ENCODE measurements around the gene PLCB3.

PLCB3 gene

GRCh38 chr11:64268025-64268892, 16.9 kb downstream of the PLCB3 start:
- H2AFZ ChIP-seq (ENCODE audit: low read depth, low read length, severe bottlenecking), result no peak overlapping the region
- TF ChIP-seq CTCF (IDR thresholded peaks at IDR 0.05; ENCODE audit: insufficient read depth, low read length, poor library complexity, severe bottlenecking), result no peak
- no peak for TF ChIP-seq EZH2phosphoT487 (conservative IDR thresholded peaks at IDR 0.05; ENCODE audit: low read length)
- peaks cover 15% of the 10 kb centered on the region; the same call in 1 of the 2 replicates for H3F3A ChIP-seq (ENCODE audit: insufficient read depth)
- H3K9ac ChIP-seq (ENCODE audit: low read length), result peak overlapping the region; percentile 92
- peak overlapping the region; percentile 91 for H3K4me2 ChIP-seq (ENCODE audit: low read depth, low read length, poor library complexity, severe bottlenecking)
- no peaks in the 10 kb centered on the region for H3K27me3 ChIP-seq (ENCODE audit: low read length)
- H4K20me1 ChIP-seq (ENCODE audit: low read depth, low read length), result no peaks in the 10 kb centered on the region
- peak overlapping the region; percentile 84 for H3K4me3 ChIP-seq (ENCODE audit: insufficient read depth, low read length, poor library complexity, severe bottlenecking)
- no peaks in the 10 kb centered on the region for H3K9me2 ChIP-seq (replicated peaks; ENCODE audit: insufficient read depth, low read length)
- 0 out of 2 replicates have a peak, but pooled peaks cover 6% of the 10 kb centered on the region for H3K79me2 ChIP-seq (ENCODE audit: insufficient read depth, low read length)
- H3K9me3 ChIP-seq (ENCODE audit: insufficient read depth, low read length), result no peaks in the 10 kb centered on the region
- H3K36me3 ChIP-seq (ENCODE audit: low read length), result no peaks in the 10 kb centered on the region
- peak overlapping the region; percentile 88 for H3K27ac ChIP-seq (ENCODE audit: low read depth, low read length)

GRCh38 chr11:64268893-64269539, 17.7 kb downstream of the PLCB3 start:
- H4K20me1 ChIP-seq (ENCODE audit: low read depth, low read length), result no peaks in the 10 kb centered on the region
- H3K9me3 ChIP-seq (ENCODE audit: insufficient read depth, low read length), result no peaks in the 10 kb centered on the region
- no peaks in the 10 kb centered on the region for H3K27me3 ChIP-seq (ENCODE audit: low read length)
- H3K27ac ChIP-seq (ENCODE audit: low read depth, low read length), result peak overlapping the region; percentile 88
- H3K79me2 ChIP-seq (ENCODE audit: insufficient read depth, low read length), result 0 out of 2 replicates have a peak, but pooled peaks cover 6% of the 10 kb centered on the region
- TF ChIP-seq EZH2phosphoT487 (conservative IDR thresholded peaks at IDR 0.05; ENCODE audit: low read length) (no peak), CTCF (IDR thresholded peaks at IDR 0.05; ENCODE audit: insufficient read depth, low read length, poor library complexity, severe bottlenecking) (no peak)
- H3K4me2 ChIP-seq (ENCODE audit: low read depth, low read length, poor library complexity, severe bottlenecking), result peak overlapping the region; percentile 91
- H3K9ac ChIP-seq (ENCODE audit: low read length), result peak overlapping the region; percentile 92
- peak overlapping the region; percentile 84 for H3K4me3 ChIP-seq (ENCODE audit: insufficient read depth, low read length, poor library complexity, severe bottlenecking)
- no peaks in the 10 kb centered on the region for H3K36me3 ChIP-seq (ENCODE audit: low read length)
- H3K9me2 ChIP-seq (replicated peaks; ENCODE audit: insufficient read depth, low read length), result no peaks in the 10 kb centered on the region
- peaks cover 15% of the 10 kb centered on the region; the same call in 1 of the 2 replicates for H3F3A ChIP-seq (ENCODE audit: insufficient read depth)
- H2AFZ ChIP-seq (ENCODE audit: low read depth, low read length, severe bottlenecking), result peak overlapping the region; percentile 52

GRCh38 chr11:64269540-64270220, 18.4 kb downstream of the PLCB3 start:
- H3K9ac ChIP-seq (ENCODE audit: low read length), result peak overlapping the region; percentile 92
- H3K9me2 ChIP-seq (replicated peaks; ENCODE audit: insufficient read depth, low read length), result no peaks in the 10 kb centered on the region
- H2AFZ ChIP-seq (ENCODE audit: low read depth, low read length, severe bottlenecking), result peak overlapping the region; percentile 52
- H3K36me3 ChIP-seq (ENCODE audit: low read length), result no peaks in the 10 kb centered on the region
- H3K27me3 ChIP-seq (ENCODE audit: low read length), result no peaks in the 10 kb centered on the region
- H3K27ac ChIP-seq (ENCODE audit: low read depth, low read length), result peak overlapping the region; percentile 88
- H3K9me3 ChIP-seq (ENCODE audit: insufficient read depth, low read length), result no peaks in the 10 kb centered on the region
- H4K20me1 ChIP-seq (ENCODE audit: low read depth, low read length), result no peaks in the 10 kb centered on the region
- H3K4me3 ChIP-seq (ENCODE audit: insufficient read depth, low read length, poor library complexity, severe bottlenecking), result peak overlapping the region; percentile 87
- H3K4me2 ChIP-seq (ENCODE audit: low read depth, low read length, poor library complexity, severe bottlenecking), result peak overlapping the region; percentile 91
- 0 out of 2 replicates have a peak, but pooled peaks cover 6% of the 10 kb centered on the region for H3K79me2 ChIP-seq (ENCODE audit: insufficient read depth, low read length)
- TF ChIP-seq EZH2phosphoT487 (conservative IDR thresholded peaks at IDR 0.05; ENCODE audit: low read length), result no peak
- no peak for TF ChIP-seq CTCF (IDR thresholded peaks at IDR 0.05; ENCODE audit: insufficient read depth, low read length, poor library complexity, severe bottlenecking)
- H3F3A ChIP-seq (ENCODE audit: insufficient read depth), result peaks cover 15% of the 10 kb centered on the region; the same call in 1 of the 2 replicates
